Measurements from ENCODE around the gene RFNG.

Gene RFNG

GRCh38 chr17:81998691-81999438 lies 52.7 kb downstream of the RFNG start:
- no peak for DNase-seq

DNA sequence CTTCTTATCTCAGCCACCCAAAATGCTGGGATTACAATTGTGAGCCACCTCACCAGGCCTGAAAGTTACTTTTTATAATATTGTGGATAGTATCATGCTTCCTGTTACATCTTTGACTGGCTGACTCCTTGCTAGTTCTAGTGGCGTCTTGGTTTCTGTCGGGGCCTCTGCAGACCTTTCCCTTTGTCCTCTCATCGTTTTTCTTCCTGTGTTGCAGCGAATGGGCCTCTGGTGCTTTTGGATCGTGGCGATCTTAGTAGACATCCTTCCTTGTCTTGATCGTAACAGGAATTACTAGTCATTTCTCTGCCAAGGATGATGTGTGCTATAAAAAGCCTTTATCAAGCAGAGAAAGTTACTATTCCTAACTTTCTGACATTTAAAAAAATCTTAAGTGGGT lies 53.4 kb downstream of the RFNG start:
- DNase-seq = no peak
